ENCODE measurements around the gene UTF1. TPM values are rescaled to one million over a fixed set of nuclear protein-coding genes. Genes with fewer than 3 reads are reported as not detected.

Gene UTF1
- total RNA-seq, 2 experiments from 2014 or later, result not detected

DNA sequence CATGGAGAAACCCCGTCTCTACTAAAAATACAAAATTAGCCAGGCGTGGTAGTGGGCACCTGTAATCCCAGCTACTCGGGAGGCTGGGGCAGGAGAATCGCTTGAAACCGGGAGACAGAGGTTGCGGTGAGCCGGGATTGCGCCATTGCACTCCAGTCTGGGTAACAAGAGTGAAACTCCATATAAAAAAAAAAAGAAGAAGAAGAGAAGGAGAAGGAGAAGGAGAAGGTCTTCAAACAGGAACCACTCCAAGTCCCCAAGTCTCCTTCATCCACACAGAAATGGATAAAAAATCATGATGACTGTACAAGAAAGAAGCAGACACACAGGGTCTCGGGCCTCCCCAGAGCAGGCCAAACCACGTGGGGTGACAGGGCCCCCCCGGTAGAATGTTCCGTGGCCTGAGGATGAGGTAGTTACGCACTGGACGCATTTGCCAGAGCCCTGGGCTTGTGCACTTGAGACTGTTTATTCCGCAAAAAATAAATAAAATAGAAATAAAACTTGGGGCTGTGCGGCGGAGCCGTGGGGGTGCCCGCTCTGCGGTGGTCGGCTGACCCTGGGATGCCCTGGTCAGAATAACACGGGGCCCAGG lies 23.4 kb downstream of the UTF1 start:
- POLR2A ChIA-PET, result no interaction called here
- Mint-ChIP-seq H3K9me3 (no peaks in the 10 kb centered on the region), H3K36me3 (no peaks in the 10 kb centered on the region), H3K27ac (no peak overlapping the region), H3K27me3 (peaks cover 1% of the 10 kb centered on the region), H3K4me1 (ENCODE audit: low read depth) (peaks cover 15% of the 10 kb centered on the region), H3K4me3 (no peak overlapping the region)
- intact Hi-C loops (cut with micrococcal nuclease), result no loop called here
- DNase-seq, result no peak
- CTCF ChIA-PET, result no interaction called here

DNA sequence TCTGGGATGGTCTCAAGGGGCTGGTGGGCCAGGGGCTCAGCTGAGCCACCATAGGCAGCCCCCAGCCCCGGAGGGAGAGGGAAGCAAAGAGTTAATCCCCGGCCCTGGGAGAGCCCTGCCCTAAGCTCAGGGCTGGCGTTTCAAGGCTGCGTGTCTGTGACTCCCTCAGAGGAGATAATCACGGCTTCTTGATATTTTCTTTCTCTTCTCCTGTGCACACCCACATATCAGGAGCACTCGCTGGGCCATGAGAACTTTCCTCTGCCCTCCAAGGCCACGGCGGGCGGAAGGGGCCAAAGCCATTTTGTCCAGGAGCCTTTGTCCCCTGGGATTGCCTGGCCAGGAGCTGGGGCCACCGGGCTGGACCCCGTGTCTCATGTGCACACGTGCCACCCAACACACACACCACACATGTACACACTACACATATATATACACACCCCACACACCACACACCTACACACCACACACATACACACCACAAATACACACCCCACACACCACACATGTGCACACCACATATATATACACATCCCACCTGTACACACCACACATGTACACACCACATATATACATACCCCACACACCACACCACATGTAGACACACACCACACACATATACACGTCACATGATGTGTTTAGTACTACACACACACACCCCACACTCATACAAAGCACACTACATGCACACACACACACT lies 24.6 kb downstream of the UTF1 start:
- ChIA-PET POLR2A (no interaction called here), CTCF (no interaction called here)
- intact Hi-C loops (cut with micrococcal nuclease), result loop anchor here (5.0 kb wide), 1 partner anchor 292 kb away; no protein-coding TSS in a partner anchor
- Mint-ChIP-seq H3K4me1 (ENCODE audit: low read depth) (peaks cover 23% of the 10 kb centered on the region), H3K36me3 (peaks cover 2% of the 10 kb centered on the region), H3K9me3 (no peaks in the 10 kb centered on the region), H3K27ac (no peak overlapping the region), H3K27me3 (peaks cover 3% of the 10 kb centered on the region), H3K4me3 (no peak overlapping the region)
- no peak for DNase-seq

DNA sequence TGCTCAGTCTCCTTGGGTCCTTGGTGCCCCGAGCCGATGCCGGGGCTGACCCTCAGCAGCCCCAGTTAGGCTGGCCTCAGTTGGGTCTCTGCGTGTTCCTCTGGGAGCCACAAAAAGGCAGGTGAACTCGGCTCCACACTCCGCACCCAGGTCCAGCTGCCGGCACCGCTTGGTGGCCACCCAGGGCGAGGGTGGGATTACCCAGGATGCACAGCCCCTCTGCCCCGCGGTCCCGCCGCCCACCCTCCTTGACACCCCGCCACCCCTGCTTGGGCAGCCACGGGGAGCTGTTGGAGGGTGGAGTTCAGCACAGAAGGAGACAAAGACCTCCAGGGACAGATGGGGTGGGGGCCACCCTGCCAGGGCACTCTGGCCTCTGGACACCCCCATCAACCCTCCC lies 25.3 kb downstream of the UTF1 start:
- POLR2A ChIA-PET, result no interaction called here
- Mint-ChIP-seq H3K4me3 (no peak overlapping the region), H3K27ac (no peak overlapping the region), H3K4me1 (ENCODE audit: low read depth) (peaks cover 30% of the 10 kb centered on the region), H3K9me3 (no peaks in the 10 kb centered on the region), H3K36me3 (peaks cover 2% of the 10 kb centered on the region), H3K27me3 (peaks cover 2% of the 10 kb centered on the region)
- CTCF ChIA-PET, result no interaction called here
- intact Hi-C loops (cut with micrococcal nuclease), result loop anchor here (5.0 kb wide), 1 partner anchor 293 kb away; no protein-coding TSS in a partner anchor
- no peak for DNase-seq

DNA sequence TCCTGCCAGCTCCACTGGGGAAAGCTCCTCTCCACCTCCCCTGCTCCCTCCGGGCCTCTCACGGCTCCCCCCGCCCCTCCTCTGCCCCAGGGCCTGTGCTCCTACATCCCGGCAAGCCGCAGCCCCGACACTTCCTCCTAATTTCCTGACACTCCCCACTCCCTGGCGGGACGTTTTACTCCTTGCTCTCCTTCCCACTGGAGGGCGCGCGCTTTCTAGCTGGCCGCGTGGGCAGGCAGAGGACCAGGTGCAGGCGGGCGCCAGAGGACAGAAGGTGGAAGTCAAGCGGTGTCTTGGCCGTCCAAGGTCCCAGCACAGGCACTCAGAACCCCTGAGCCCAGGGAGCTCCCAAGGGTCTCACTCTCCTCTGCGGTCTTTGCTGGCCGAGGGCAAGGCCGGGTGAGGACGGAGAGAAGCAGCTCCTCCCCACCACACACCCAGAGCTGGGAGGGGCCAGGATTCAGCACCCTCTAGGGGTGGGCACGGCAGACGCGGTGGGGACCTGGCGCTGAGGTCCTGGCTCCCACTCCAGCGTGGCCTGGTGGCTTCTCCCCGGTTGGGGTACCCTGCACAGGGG lies 27.6 kb downstream of the UTF1 start:
- peaks cover 45% of the 10 kb centered on the region for H3K4me1 Mint-ChIP-seq (ENCODE audit: low read depth)
- intact Hi-C loops (cut with micrococcal nuclease), result loop anchor here (5.0 kb wide), 1 partner anchor 295 kb away; no protein-coding TSS in a partner anchor
- H3K36me3 Mint-ChIP-seq, result peaks cover 4% of the 10 kb centered on the region
- peak overlapping the region; percentile 48 for H3K4me3 Mint-ChIP-seq
- DNase-seq, result peak; percentile 38
- CTCF ChIA-PET, result interaction anchor here (0.9 to 3.5 kb wide), 6 partner anchors 10 to 114 kb away, joined by 3 to 28 read pairs (median 6); partner anchors contain the start of gene ADAM8
- no peaks in the 10 kb centered on the region for H3K9me3 Mint-ChIP-seq
- POLR2A ChIA-PET, result interaction anchor here (3.0 kb wide), 1 partner anchor 19 kb away, joined by 61 read pairs; the partner anchor contains the start of gene ADAM8
- peak overlapping the region; percentile 47 for H3K27ac Mint-ChIP-seq
- peaks cover 2% of the 10 kb centered on the region for H3K27me3 Mint-ChIP-seq

DNA sequence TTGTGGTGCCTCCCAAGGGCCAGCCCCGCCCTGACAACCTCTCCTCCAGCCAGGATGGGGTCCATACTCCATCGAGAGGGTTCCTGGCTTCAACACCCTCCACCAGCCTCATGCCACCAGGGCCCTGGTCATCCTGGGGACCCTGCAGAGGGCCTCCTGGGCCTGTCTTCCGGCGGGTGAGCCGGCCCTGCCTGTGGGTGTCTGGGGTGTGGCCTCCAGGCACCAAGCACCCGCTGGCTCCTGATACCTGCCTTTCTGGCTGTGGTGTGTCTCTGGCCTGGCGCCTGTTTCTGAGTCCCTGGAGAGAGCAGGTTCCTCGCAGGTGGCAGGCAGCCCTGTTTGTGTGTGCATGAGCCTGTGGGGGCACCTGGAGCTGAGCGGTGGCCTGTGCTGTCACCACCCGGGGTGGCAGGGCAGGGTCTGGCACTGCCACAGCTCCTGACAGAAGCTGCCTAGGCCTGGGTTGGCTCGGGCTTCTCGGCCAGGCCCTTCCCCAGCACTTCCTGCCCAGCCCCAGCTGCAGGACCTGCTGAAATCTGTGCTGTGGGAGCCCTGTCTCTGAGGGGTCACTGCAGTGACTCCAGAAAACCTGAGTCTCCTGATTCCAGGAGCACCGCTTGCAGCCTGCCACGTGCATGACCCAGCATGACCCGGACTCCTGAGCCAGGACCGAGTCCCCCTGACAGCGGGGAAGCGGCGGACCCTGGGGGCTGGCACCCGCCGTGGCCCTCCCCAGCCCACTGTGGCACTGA lies 28.2 kb downstream of the UTF1 start:
- Mint-ChIP-seq H3K4me3 (peak overlapping the region; percentile 35), H3K4me1 (ENCODE audit: low read depth) (peaks cover 52% of the 10 kb centered on the region), H3K9me3 (no peaks in the 10 kb centered on the region), H3K36me3 (peaks cover 5% of the 10 kb centered on the region), H3K27me3 (peaks cover 2% of the 10 kb centered on the region), H3K27ac (peak overlapping the region; percentile 82)
- ChIA-PET CTCF (interaction anchor here (0.9 to 3.5 kb wide), 9 partner anchors 9 to 115 kb away, joined by 3 to 28 read pairs (median 7); partner anchors contain the start of gene ADAM8), POLR2A (interaction anchor here (1.6 to 3.0 kb wide), 2 partner anchors 18 to 100 kb away, joined by 4 to 61 read pairs; partner anchors contain the start of gene ADAM8)
- DNase-seq, result peak; percentile 72
- intact Hi-C loops (cut with micrococcal nuclease), result loop anchor here (5.0 kb wide), 1 partner anchor 296 kb away; no protein-coding TSS in a partner anchor

DNA sequence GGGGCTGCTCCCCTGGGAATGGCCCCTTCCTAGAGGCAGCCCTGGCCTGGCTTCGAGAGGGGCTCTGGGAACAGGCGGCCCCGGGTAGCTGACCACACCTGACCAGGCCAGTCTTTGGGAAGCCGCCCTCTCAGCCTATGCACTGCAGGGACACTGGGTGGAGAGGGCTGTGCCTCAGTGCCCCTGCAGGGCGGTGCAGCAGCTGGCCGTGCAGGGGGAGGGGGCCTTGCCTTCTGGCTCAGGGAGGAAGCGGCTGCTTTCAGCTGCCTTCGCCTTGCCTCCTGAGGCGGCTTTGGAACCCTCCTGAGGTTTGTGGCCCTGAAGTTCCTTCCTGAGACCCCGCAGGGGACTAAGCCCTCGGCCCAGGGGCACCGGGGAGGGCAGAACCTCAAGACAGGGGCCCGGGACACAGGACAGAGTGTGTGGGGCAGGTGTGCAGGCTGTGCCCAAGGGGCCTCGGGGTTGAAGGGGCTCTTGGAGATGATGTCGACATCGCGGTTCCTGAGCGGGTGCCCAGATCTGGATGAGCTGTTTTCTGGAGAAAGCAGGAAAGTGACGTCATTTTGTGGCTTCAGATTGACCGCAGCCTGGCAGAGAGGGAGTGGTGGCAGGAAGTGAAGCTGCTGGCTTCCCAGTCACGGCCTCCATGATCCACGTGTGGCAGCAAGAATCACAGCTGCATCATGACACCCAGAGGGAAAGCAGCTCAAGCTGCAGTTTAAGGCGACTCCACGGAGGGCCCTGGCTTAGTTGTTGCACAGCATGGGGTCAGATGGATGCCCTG lies 29.0 kb downstream of the UTF1 start:
- peak overlapping the region; percentile 89 for H3K27ac Mint-ChIP-seq
- ChIA-PET POLR2A (interaction anchor here (0.7 to 3.0 kb wide), 5 partner anchors 12 to 131 kb away, joined by 3 to 61 read pairs (median 4); partner anchors contain the start of gene ADAM8), CTCF (interaction anchor here (1.2 to 3.5 kb wide), 5 partner anchors 16 to 116 kb away, joined by 5 to 28 read pairs (median 11); partner anchors contain the start of gene ADAM8)
- peaks cover 2% of the 10 kb centered on the region for H3K27me3 Mint-ChIP-seq
- intact Hi-C loops (cut with micrococcal nuclease), result loop anchor here (1.0 to 5.0 kb wide), 2 partner anchors 16 to 297 kb away; no protein-coding TSS in a partner anchor
- H3K9me3 Mint-ChIP-seq, result no peaks in the 10 kb centered on the region
- H3K4me3 Mint-ChIP-seq, result peak overlapping the region; percentile 65
- DNase-seq, result peak; percentile 98
- H3K36me3 Mint-ChIP-seq, result peaks cover 5% of the 10 kb centered on the region
- H3K4me1 Mint-ChIP-seq (ENCODE audit: low read depth), result peaks cover 59% of the 10 kb centered on the region

DNA sequence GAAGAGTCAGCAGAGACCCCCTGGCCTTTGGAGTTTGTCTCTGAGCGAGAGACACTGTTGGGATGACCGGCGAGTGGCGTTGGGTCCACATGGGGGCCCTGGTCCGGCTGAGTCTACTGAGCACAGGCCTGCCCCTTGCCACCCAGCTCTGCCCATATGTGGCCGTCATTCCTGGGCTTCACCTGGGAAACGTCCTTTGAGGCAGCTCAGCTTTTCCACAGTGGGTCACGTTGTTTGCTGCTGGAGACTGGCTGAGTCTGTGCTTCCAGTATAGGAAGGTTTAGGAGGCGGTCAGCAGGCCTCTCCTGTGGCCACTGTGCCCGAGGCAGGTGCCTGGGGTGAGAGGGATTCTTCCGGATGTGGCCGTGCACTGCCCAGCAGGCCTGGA lies 29.6 kb downstream of the UTF1 start:
- intact Hi-C loops (cut with micrococcal nuclease), result loop anchor here (1.0 to 5.0 kb wide), 2 partner anchors 16 to 297 kb away; no protein-coding TSS in a partner anchor
- H3K4me3 Mint-ChIP-seq, result peak overlapping the region; percentile 65

DNA sequence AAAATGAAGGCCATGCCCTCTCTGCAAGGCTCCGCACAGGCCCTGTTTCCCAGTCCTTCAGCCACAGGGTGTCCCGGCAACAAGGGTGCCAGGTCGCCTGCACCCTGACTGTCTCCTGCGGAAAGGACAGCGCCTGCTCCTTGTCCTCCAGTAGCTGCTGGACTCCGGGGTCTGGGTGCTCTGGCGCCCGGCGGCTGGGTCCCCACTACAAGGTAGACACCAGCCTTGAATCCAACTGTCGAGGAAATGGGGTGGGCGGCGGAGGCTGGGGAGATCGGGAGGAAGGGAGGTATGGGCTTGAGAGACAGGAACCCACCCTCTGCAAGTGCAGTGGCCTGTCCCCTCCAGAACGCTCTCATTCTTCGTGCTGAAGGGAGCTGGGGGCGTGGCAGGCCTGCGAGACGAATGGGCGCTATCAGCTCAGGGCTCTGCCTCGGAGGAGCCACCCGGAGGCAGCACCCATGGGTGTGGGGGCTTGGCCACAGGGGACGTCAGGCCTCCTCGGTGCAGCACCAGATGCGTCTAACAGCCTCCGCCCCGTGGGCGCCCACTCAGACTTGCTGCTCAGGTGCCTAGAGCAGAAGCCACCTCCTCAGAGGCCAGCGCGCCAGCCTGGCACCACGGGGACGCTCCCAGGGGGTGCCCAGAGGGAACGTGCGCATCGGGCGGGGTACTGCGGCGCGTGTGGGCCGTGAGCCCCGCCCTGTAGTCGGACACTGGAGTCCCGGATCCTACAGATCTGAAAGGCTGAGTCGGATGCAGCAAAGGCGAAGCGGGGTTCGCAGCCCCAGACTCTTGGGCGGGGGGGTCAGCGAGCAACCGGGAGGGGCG lies 31.1 kb downstream of the UTF1 start:
- intact Hi-C loops (cut with micrococcal nuclease), result loop anchor here (1.0 to 5.0 kb wide), 3 partner anchors 48 to 131 kb away; partner anchors contain the start of genes ECHS1 and MTG1
- peak overlapping the region; percentile 79 for H3K4me3 Mint-ChIP-seq
- peaks cover 16% of the 10 kb centered on the region for H3K36me3 Mint-ChIP-seq
- DNase-seq, result peak; percentile 84
- H3K9me3 Mint-ChIP-seq, result no peaks in the 10 kb centered on the region
- POLR2A ChIA-PET, result interaction anchor here (3.4 kb wide), 1 partner anchor 14 kb away, joined by 30 read pairs; the partner anchor contains the start of gene ADAM8
- peaks cover 76% of the 10 kb centered on the region for H3K4me1 Mint-ChIP-seq (ENCODE audit: low read depth)
- H3K27me3 Mint-ChIP-seq, result peaks cover 2% of the 10 kb centered on the region
- CTCF ChIA-PET, result interaction anchor here (0.6 to 1.1 kb wide), 3 partner anchors 15 to 46 kb away, joined by 3 to 8 read pairs (median 4); no protein-coding TSS in a partner anchor
- H3K27ac Mint-ChIP-seq, result peak overlapping the region; percentile 90

More for the DNA sequence above, 29.6 kb downstream of the UTF1 start:
- ChIA-PET POLR2A (interaction anchor here (0.7 to 3.0 kb wide), 5 partner anchors 12 to 131 kb away, joined by 3 to 61 read pairs (median 4); partner anchors contain the start of gene ADAM8), CTCF (interaction anchor here (1.2 to 3.5 kb wide), 5 partner anchors 16 to 116 kb away, joined by 5 to 28 read pairs (median 11); partner anchors contain the start of gene ADAM8)
- Mint-ChIP-seq H3K27me3 (peaks cover 2% of the 10 kb centered on the region), H3K36me3 (peaks cover 10% of the 10 kb centered on the region), H3K27ac (peak overlapping the region; percentile 89), H3K9me3 (no peaks in the 10 kb centered on the region), H3K4me1 (ENCODE audit: low read depth) (peaks cover 64% of the 10 kb centered on the region)
- DNase-seq, result no peak

DNA sequence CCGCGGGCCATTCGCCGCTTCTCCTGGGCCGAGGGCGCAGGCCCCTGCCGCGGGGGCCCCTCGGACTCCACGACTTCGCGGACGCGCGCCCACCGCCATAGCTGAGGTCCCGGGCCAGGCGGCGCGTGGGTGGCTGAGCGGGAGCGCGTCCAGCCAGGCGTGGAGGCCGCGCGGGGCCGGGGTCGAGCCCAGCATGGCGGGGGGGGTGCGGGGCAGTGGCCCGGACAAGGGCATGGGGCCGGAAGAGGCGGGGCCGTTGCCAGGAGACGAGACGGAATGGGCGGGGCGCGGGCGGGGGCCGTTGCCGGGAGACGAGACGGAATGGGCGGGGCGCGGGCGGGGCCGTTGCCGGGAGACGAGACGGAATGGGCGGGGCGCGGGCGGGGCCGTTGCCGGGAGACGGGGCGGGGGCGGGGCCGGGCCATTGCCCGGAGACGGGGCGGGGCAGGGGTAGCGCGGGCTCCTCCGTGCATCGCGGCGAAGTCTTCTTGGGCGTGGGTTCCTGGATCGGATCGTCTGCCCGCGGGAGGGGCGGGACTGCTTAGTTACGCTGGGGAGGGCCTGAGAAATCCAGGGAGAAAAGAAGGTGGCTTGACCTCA lies 31.8 kb downstream of the UTF1 start:
- Mint-ChIP-seq H3K27me3 (peaks cover 2% of the 10 kb centered on the region), H3K36me3 (peaks cover 17% of the 10 kb centered on the region), H3K4me1 (ENCODE audit: low read depth) (peaks cover 76% of the 10 kb centered on the region), H3K4me3 (peak overlapping the region; percentile 79), H3K9me3 (no peaks in the 10 kb centered on the region), H3K27ac (peak overlapping the region; percentile 90)
- peak; percentile 92 for DNase-seq
- intact Hi-C loops (cut with micrococcal nuclease), result loop anchor here (1.0 to 5.0 kb wide), 3 partner anchors 47 to 130 kb away; partner anchors contain the start of genes ECHS1 and MTG1
- ChIA-PET CTCF (interaction anchor here (0.6 to 2.8 kb wide), 5 partner anchors 13 to 46 kb away, joined by 3 to 15 read pairs (median 8); no protein-coding TSS in a partner anchor), POLR2A (interaction anchor here (2.1 to 3.4 kb wide), 2 partner anchors 14 to 36 kb away, joined by 4 to 30 read pairs; partner anchors contain the start of gene ADAM8)

All from activated CD4-positive, alpha-beta memory T cell treated with anti-CD3 and anti-CD28 coated beads for 36 hours (primary cell).